Osteoblast (primary cell): ENCODE data around the gene DHRS13. TPM values are rescaled to one million over a fixed set of nuclear protein-coding genes. Genes with fewer than 3 reads are reported as not detected.
"Not testable (repeated sequence)": the region's sequence is repeated elsewhere in the genome, so short reads cannot be mapped to it uniquely, and the experiment has no call there.

Source experiments
- DNase-seq: peaks from one replicate; pipeline ENCODE4 v3.0.0; 2011; ENCODE audit warnings: low spot score, mixed read lengths; ENCODE audit not compliant: insufficient read length; ENCODE audit errors: missing footprints
- H2AFZ ChIP-seq: 2 replicates; pipeline ENCODE4 v1.6.0; 2011; ENCODE audit warnings: mild to moderate bottlenecking, low read length
- H3K27ac ChIP-seq: 2 replicates; pipeline ENCODE4 v1.5.1; 2011; ENCODE audit warnings: mild to moderate bottlenecking, low read depth, low read length, moderate library complexity
- H3K27me3 ChIP-seq: 2 replicates; pipeline ENCODE4 v1.6.0; 2012; ENCODE audit warnings: mild to moderate bottlenecking, control low read depth, inconsistent platforms, low read length, moderate library complexity; ENCODE audit not compliant: insufficient read depth
- H3K36me3 ChIP-seq: 2 replicates; pipeline ENCODE4 v1.5.1; 2011; ENCODE audit warnings: mild to moderate bottlenecking, low read length, control low read depth, moderate library complexity; ENCODE audit not compliant: insufficient read depth
- H3K4me1 ChIP-seq: 2 replicates; pipeline ENCODE4 v1.5.1; 2011; ENCODE audit warnings: mild to moderate bottlenecking, low read length, control low read depth, moderate library complexity; ENCODE audit not compliant: insufficient read depth
- H3K4me2 ChIP-seq: 2 replicates; pipeline ENCODE4 v1.6.0; 2011; ENCODE audit warnings: mild to moderate bottlenecking, low read length; ENCODE audit not compliant: insufficient read depth
- H3K4me3 ChIP-seq: fragments of 200-600 bp; sonication (generic); 3 replicates; pipeline ENCODE4 v1.5.1; 2012; ENCODE audit warnings: mild to moderate bottlenecking, low read length, inconsistent platforms; ENCODE audit not compliant: insufficient read depth
- H3K79me2 ChIP-seq: 2 replicates; pipeline ENCODE4 v1.6.0; 2012; ENCODE audit warnings: mild to moderate bottlenecking, low read length, control low read depth, inconsistent platforms; ENCODE audit not compliant: insufficient read depth
- H3K9me3 ChIP-seq: 2 replicates; pipeline ENCODE4 v1.5.1; 2011; ENCODE audit warnings: low read depth, low read length, control low read depth
- H4K20me1 ChIP-seq: 2 replicates; pipeline ENCODE4 v1.6.0; 2012; ENCODE audit warnings: mild to moderate bottlenecking, low read length, control low read depth; ENCODE audit not compliant: insufficient read depth
- CTCF ChIP-seq: IDR thresholded peaks from 2 replicates; pipeline ENCODE4 v1.5.1; 2011; ENCODE audit warnings: mild to moderate bottlenecking, low read depth, low read length, moderate library complexity; ENCODE audit errors: extremely low read depth
- total RNA-seq: library from RNA; depleted of rRNA; stranded (reverse); fragments of >200 nt; gene quantifications from 2 replicates; pipeline ENCODE4 v1.2.3, GENCODE V29; 2012

DHRS13 gene
- total RNA-seq, 1 donor: 6.2 TPM

DNA sequence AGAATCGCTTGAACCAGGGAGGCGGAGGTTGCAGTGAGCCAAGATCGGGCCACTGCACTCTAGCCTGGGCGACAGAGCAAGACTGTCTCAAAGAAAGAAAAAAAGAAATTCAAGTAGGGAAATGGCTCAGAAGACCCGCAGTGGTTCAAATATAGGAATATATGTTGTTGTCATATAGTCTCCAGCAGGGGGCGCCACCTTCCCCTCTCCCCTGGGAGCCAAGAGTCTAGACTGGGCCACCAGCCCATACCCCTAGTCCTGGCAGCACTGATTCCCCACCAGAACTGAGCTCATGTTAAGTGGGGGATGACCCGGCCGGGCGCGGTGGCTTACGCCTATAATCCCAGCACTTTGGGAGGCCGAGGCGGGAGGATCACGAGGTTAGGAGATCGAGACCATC is 54.2 kb downstream of the DHRS13 start:
- peak; percentile 79 for DNase-seq
- not testable (repeated sequence) for H2AFZ ChIP-seq

More for the DNA sequence above, 54.2 kb downstream of the DHRS13 start:
- not testable (repeated sequence) for H3K27me3 ChIP-seq, H3K79me2 ChIP-seq, H4K20me1 ChIP-seq, H3K9me3 ChIP-seq, H3K4me2 ChIP-seq, H3K4me1 ChIP-seq, H3K36me3 ChIP-seq, H3K4me3 ChIP-seq, H3K27ac ChIP-seq
- peak; percentile 33 for TF ChIP-seq CTCF

Other genes with a start within 250 kb of the DHRS13 start
- 37.4 and 40.9 TPM in 2 replicates for gene SDF2, start 241.2 kb downstream of the DHRS13 start, total RNA-seq
- gene SUPT6H, start 240.9 kb downstream of the DHRS13 start, total RNA-seq: 47.4 and 54.2 TPM in 2 replicates
- 0.36 and 0.88 TPM in 2 replicates for gene PROCA1, start 191.2 kb downstream of the DHRS13 start, total RNA-seq
- 176 and 186 TPM in 2 replicates for gene RAB34, start 185.2 kb downstream of the DHRS13 start, total RNA-seq
- gene RPL23A, start 183.1 kb downstream of the DHRS13 start, total RNA-seq: 428 and 494 TPM in 2 replicates
- gene TLCD1, start 176.8 kb downstream of the DHRS13 start, total RNA-seq: 3.2 and 4.0 TPM in 2 replicates
- gene NEK8, start 174.3 kb downstream of the DHRS13 start, total RNA-seq: 6.2 and 7.2 TPM in 2 replicates
- gene TRAF4, start 159.1 kb downstream of the DHRS13 start, total RNA-seq: 36.8 and 47.0 TPM in 2 replicates
- gene FAM222B, start 60.3 kb downstream of the DHRS13 start, total RNA-seq: 4.4 and 5.1 TPM in 2 replicates
- 28.9 and 30.4 TPM in 2 replicates for gene ERAL1, start 48.1 kb downstream of the DHRS13 start, total RNA-seq
- 32.1 and 35.1 TPM in 2 replicates for gene FLOT2, start 5.3 kb downstream of the DHRS13 start, total RNA-seq
- gene PHF12, start 48.4 kb upstream of the DHRS13 start, total RNA-seq: 20.3 and 26.8 TPM in 2 replicates
- not detected in 2 replicates for gene SEZ6, start 103.0 kb upstream of the DHRS13 start, total RNA-seq
- gene PIPOX, start 140.1 kb upstream of the DHRS13 start, total RNA-seq: 1.4 and 1.8 TPM in 2 replicates